ENCODE measurements around the gene PRORP. TPM values are rescaled to one million over a fixed set of nuclear protein-coding genes. Genes with fewer than 3 reads are reported as not detected.

PRORP gene
- total RNA-seq (2014; rRNA removed; shearing (Covaris generic)) (39.0 and 50.4 TPM in 2 replicates), polyA plus RNA-seq (2016; fragmentation: Nextera tagmentation; extraction: Ambion mirVana) (25.3 and 28.8 TPM in 2 replicates)
- long read RNA-seq, full-length matches to known transcripts: 7 of 15 reads
- long read RNA-seq, partial matches to known transcripts: 3 of 15 reads
- long read RNA-seq, other reads (novel, unspliced or antisense): 5 of 15 reads

DNA sequence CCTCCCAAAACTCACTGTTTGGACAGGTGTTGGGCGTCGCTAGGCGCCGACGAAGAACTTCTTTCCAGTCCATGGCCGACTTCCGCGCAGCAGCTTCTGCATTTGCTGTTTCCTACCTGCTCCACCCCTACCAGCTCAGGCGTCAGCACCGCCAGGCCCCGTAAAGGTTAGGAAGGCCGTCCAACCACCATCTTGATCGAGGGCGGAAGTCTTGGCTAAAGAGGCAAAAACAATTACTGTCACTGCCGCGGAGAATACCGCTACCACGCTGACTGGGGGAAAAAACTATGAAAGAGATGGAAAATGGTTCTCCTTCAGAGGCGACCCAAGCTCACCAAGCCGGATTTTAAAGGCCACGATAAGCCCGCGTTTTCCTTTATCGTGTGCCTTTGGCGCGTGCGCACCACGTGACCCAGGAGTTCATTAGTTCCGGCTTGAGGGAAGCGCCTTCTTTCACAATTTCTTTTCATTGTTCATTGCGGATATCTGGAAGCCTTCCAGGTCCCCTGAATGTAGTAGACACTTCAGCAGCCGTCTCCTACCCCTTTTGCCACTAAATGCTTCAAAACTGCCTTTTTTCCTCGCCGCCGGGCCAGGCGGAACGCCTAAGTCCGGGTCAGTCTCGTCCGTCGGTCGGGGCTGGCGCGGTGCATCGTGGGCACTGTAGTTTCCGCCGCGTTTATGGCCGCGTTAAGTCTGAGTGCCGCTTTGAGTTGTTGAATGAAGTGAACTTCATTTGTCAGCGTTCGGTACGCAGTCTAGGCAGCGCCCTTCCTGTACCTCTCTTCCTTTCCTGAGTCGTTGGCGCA lies at the start of gene PRORP, which contains the start of gene PPP2R3C:
TSS of gene PRORP (plus strand) at position 666 of the 809 bp plus-strand sequence. CDS start 694 bp downstream, outside the sequence.
TSS of gene PPP2R3C (minus strand) at position 104 of the 809 bp plus-strand sequence. CDS start at position 73, 31 bp downstream.
- DNase-seq (ENCODE audit: low spot score): peak; percentile 98
- Mint-ChIP-seq H3K9me3 (no peaks in the 10 kb centered on the region), H3K4me3 (peak within 1 kb of the TSS; percentile 96), H3K36me3 (ENCODE audit: low read depth) (peaks cover 7% of the 10 kb centered on the region), H3K4me1 (peaks cover 14% of the 10 kb centered on the region), H3K27me3 (ENCODE audit: insufficient read depth, low read depth, poor library complexity) (peaks cover 9% of the 10 kb centered on the region), H3K27ac (peak within 1 kb of the TSS; percentile 100)
- H3K79me2 ChIP-seq (replicated peaks; ENCODE audit: insufficient read depth): peaks cover 25% of the 10 kb centered on the region; the same call in 1 of the 2 replicates
- peak within 1 kb of the TSS; percentile 84 for H3K4me2 ChIP-seq
- H3K36me3 ChIP-seq (ENCODE audit: insufficient read depth): no peaks in the 10 kb centered on the region
- no peaks in the 10 kb centered on the region for H3F3A ChIP-seq (replicated peaks; ENCODE audit: low read depth)
- ATAC-seq: peak; percentile 89
- no peaks in the 10 kb centered on the region for H3K9me2 ChIP-seq (ENCODE audit: insufficient read depth)
- no peaks in the 10 kb centered on the region for H3K27me3 ChIP-seq (ENCODE audit: insufficient read depth)
- peak within 1 kb of the TSS; percentile 98 for H3K27ac ChIP-seq (ENCODE audit: low read depth)
- no peaks in the 10 kb centered on the region for H4K20me1 ChIP-seq (replicated peaks; ENCODE audit: insufficient read depth)
- TF ChIP-seq NANOG (IDR thresholded peaks at IDR 0.05; ENCODE audit: borderline replicate concordance) (no peak), CREB1 (CRISPR knock-in tag; IDR thresholded peaks at IDR 0.05; ENCODE audit: low read depth) (peak; percentile 78), POLR2AphosphoS5 (IDR thresholded peaks at IDR 0.05; ENCODE audit: low read depth) (peak; percentile 69), EZH2 (IDR thresholded peaks at IDR 0.05; ENCODE audit: low read depth, unreplicated experiment) (no peak)
- TF ChIP-seq, protein P1, sequence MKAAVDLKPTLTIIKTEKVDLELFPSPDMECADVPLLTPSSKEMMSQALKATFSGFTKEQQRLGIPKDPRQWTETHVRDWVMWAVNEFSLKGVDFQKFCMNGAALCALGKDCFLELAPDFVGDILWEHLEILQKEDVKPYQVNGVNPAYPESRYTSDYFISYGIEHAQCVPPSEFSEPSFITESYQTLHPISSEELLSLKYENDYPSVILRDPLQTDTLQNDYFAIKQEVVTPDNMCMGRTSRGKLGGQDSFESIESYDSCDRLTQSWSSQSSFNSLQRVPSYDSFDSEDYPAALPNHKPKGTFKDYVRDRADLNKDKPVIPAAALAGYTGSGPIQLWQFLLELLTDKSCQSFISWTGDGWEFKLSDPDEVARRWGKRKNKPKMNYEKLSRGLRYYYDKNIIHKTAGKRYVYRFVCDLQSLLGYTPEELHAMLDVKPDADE (IDR thresholded peaks at IDR 0.05): peak; percentile 87
- TF ChIP-seq, protein P2, sequence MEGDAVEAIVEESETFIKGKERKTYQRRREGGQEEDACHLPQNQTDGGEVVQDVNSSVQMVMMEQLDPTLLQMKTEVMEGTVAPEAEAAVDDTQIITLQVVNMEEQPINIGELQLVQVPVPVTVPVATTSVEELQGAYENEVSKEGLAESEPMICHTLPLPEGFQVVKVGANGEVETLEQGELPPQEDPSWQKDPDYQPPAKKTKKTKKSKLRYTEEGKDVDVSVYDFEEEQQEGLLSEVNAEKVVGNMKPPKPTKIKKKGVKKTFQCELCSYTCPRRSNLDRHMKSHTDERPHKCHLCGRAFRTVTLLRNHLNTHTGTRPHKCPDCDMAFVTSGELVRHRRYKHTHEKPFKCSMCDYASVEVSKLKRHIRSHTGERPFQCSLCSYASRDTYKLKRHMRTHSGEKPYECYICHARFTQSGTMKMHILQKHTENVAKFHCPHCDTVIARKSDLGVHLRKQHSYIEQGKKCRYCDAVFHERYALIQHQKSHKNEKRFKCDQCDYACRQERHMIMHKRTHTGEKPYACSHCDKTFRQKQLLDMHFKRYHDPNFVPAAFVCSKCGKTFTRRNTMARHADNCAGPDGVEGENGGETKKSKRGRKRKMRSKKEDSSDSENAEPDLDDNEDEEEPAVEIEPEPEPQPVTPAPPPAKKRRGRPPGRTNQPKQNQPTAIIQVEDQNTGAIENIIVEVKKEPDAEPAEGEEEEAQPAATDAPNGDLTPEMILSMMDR (conservative IDR thresholded peaks at IDR 0.05; ENCODE audit: low read depth in 2 of 2): no peak
- peak within 1 kb of the TSS; percentile 85 for H2AFZ ChIP-seq
- H3K4me3 ChIP-seq: peak within 1 kb of the TSS; percentile 77
- peaks cover 9% of the 10 kb centered on the region; the same call in 1 of the 2 replicates for H3K4me1 ChIP-seq (ENCODE audit: insufficient read depth)

DNA sequence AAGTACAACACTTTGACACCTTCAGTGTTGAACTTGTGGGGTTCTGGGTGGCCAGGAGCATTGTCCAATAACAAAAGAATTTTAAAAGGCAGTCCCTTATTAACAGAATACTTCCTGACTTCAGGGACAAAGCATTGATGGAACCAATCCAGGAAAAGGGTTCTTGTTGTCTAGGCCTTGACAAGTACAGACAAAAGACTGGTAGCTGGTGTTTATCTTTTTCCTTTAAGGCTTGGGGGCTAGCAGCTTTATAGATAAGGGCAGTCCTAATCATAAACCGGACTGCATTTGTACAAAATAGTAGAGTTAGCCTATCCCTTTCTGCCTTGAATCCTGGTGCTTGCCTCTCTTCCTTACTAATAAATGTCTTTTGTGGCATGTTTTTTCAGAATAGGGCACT lies 48.9 kb upstream of the PRORP start:
- Mint-ChIP-seq H3K36me3 (ENCODE audit: low read depth) (peaks cover 22% of the 10 kb centered on the region), H3K4me1 (no peaks in the 10 kb centered on the region), H3K4me3 (no peak overlapping the region), H3K27ac (no peak overlapping the region), H3K27me3 (ENCODE audit: insufficient read depth, low read depth, poor library complexity) (peaks cover 2% of the 10 kb centered on the region), H3K9me3 (peaks cover 3% of the 10 kb centered on the region; the same call in 1 of the 3 replicates)
- ATAC-seq (no peak), DNase-seq (ENCODE audit: low spot score) (no peak)
- Histone ChIP-seq H3K36me3 (ENCODE audit: insufficient read depth) (no peaks in the 10 kb centered on the region), H3K4me2 (no peak overlapping the region), H3K4me3 (no peak overlapping the region), H3K79me2 (replicated peaks; ENCODE audit: insufficient read depth) (no peaks in the 10 kb centered on the region), H2AFZ (no peak overlapping the region), H4K20me1 (replicated peaks; ENCODE audit: insufficient read depth) (no peaks in the 10 kb centered on the region), H3K4me1 (ENCODE audit: insufficient read depth) (no peaks in the 10 kb centered on the region), H3K27me3 (ENCODE audit: insufficient read depth) (no peaks in the 10 kb centered on the region), H3F3A (replicated peaks; ENCODE audit: low read depth) (no peaks in the 10 kb centered on the region), H3K27ac (ENCODE audit: low read depth) (no peak overlapping the region), H3K9me2 (ENCODE audit: insufficient read depth) (no peaks in the 10 kb centered on the region)
- TF ChIP-seq ZNF331 (CRISPR knock-in tag; IDR thresholded peaks at IDR 0.05; ENCODE audit: low read depth): no peak
- TF ChIP-seq, protein P3, sequence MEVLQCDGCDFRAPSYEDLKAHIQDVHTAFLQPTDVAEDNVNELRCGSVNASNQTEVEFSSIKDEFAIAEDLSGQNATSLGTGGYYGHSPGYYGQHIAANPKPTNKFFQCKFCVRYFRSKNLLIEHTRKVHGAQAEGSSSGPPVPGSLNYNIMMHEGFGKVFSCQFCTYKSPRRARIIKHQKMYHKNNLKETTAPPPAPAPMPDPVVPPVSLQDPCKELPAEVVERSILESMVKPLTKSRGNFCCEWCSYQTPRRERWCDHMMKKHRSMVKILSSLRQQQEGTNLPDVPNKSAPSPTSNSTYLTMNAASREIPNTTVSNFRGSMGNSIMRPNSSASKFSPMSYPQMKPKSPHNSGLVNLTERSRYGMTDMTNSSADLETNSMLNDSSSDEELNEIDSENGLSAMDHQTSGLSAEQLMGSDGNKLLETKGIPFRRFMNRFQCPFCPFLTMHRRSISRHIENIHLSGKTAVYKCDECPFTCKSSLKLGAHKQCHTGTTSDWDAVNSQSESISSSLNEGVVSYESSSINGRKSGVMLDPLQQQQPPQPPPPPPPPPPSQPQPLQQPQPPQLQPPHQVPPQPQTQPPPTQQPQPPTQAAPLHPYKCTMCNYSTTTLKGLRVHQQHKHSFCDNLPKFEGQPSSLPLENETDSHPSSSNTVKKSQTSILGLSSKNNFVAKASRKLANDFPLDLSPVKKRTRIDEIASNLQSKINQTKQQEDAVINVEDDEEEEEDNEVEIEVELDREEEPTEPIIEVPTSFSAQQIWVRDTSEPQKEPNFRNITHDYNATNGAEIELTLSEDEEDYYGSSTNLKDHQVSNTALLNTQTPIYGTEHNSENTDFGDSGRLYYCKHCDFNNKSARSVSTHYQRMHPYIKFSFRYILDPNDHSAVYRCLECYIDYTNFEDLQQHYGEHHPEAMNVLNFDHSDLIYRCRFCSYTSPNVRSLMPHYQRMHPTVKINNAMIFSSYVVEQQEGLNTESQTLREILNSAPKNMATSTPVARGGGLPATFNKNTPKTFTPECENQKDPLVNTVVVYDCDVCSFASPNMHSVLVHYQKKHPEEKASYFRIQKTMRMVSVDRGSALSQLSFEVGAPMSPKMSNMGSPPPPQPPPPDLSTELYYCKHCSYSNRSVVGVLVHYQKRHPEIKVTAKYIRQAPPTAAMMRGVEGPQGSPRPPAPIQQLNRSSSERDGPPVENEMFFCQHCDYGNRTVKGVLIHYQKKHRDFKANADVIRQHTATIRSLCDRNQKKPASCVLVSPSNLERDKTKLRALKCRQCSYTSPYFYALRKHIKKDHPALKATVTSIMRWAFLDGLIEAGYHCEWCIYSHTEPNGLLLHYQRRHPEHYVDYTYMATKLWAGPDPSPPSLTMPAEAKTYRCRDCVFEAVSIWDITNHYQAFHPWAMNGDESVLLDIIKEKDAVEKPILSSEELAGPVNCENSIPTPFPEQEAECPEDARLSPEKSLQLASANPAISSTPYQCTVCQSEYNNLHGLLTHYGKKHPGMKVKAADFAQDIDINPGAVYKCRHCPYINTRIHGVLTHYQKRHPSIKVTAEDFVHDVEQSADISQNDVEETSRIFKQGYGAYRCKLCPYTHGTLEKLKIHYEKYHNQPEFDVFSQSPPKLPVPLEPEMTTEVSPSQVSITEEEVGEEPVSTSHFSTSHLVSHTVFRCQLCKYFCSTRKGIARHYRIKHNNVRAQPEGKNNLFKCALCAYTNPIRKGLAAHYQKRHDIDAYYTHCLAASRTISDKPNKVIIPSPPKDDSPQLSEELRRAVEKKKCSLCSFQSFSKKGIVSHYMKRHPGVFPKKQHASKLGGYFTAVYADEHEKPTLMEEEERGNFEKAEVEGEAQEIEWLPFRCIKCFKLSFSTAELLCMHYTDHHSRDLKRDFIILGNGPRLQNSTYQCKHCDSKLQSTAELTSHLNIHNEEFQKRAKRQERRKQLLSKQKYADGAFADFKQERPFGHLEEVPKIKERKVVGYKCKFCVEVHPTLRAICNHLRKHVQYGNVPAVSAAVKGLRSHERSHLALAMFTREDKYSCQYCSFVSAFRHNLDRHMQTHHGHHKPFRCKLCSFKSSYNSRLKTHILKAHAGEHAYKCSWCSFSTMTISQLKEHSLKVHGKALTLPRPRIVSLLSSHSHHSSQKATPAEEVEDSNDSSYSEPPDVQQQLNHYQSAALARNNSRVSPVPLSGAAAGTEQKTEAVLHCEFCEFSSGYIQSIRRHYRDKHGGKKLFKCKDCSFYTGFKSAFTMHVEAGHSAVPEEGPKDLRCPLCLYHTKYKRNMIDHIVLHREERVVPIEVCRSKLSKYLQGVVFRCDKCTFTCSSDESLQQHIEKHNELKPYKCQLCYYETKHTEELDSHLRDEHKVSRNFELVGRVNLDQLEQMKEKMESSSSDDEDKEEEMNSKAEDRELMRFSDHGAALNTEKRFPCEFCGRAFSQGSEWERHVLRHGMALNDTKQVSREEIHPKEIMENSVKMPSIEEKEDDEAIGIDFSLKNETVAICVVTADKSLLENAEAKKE (CRISPR knock-in tag; IDR thresholded peaks at IDR 0.05): no peak
